HepG2 (cell line): ENCODE measurements around the gene CRLF3. TPM values are rescaled to one million over a fixed set of nuclear protein-coding genes. Genes with fewer than 3 reads are reported as not detected.
A peak's percentile ranks its signal among the peaks of the same experiment; 100 is the strongest.

Source experiments
- CBFB ChIP-seq: sonication (generic); formaldehyde crosslinking; IDR thresholded peaks from 2 replicates; pipeline ENCODE4 v1.4.0; 2020; ENCODE audit warnings: missing genetic modification reagents
- DNMT1 ChIP-seq: sonication (generic); formaldehyde crosslinking; IDR thresholded peaks from 2 replicates; pipeline ENCODE4 v1.5.1; 2020; ENCODE audit warnings: mild to moderate bottlenecking, missing genetic modification reagents
- ISL2 ChIP-seq: sonication (generic); formaldehyde crosslinking; IDR thresholded peaks from 2 replicates; pipeline ENCODE4 v1.5.0; 2020; ENCODE audit warnings: missing genetic modification reagents
- MAX ChIP-seq: IDR thresholded peaks from 2 replicates; pipeline ENCODE4 v1.6.1; 2012; ENCODE audit warnings: inconsistent platforms
- MTA3 ChIP-seq: sonication (generic); formaldehyde crosslinking; IDR thresholded peaks from 2 replicates; pipeline ENCODE4 v1.4.0; 2020; ENCODE audit warnings: missing genetic modification reagents
- MTF1 ChIP-seq: sonication (generic); formaldehyde crosslinking; IDR thresholded peaks from 2 replicates; pipeline ENCODE4 v1.5.0; 2020; ENCODE audit warnings: missing genetic modification reagents
- MTF2 ChIP-seq: sonication (generic); formaldehyde crosslinking; IDR thresholded peaks from 2 replicates; pipeline ENCODE4 v1.5.0; 2020; ENCODE audit warnings: missing genetic modification reagents, borderline replicate concordance
- MXD3 ChIP-seq: IDR thresholded peaks from 2 replicates; pipeline ENCODE4 v1.6.1; 2016; ENCODE audit warnings: mild to moderate bottlenecking, missing biosample characterization, missing genetic modification reagents
- SAP130 ChIP-seq: IDR thresholded peaks from 2 replicates; pipeline ENCODE4 v1.6.1; 2016; ENCODE audit warnings: low read depth
- SIX1 ChIP-seq: sonication (generic); formaldehyde crosslinking; IDR thresholded peaks from 2 replicates; pipeline ENCODE4 v1.4.0; 2020; ENCODE audit warnings: missing genetic modification reagents, borderline replicate concordance
- SIX4 ChIP-seq: sonication (generic); formaldehyde crosslinking; IDR thresholded peaks from 2 replicates; pipeline ENCODE4 v1.4.0; 2020; ENCODE audit warnings: missing genetic modification reagents
- SNAPC5 ChIP-seq: sonication (generic); formaldehyde crosslinking; IDR thresholded peaks from 2 replicates; pipeline ENCODE4 v1.8.1; 2023; ENCODE audit warnings: mild to moderate bottlenecking, missing genetic modification reagents, borderline replicate concordance
- SP1 ChIP-seq, 2 experiments: fragments of 450-650 bp in 1 of 2; sonication (generic) in 1 of 2; formaldehyde crosslinking in 1 of 2; IDR thresholded peaks; 2 replicates each; pipeline versions ENCODE4 v1.4.0 to v1.6.1; 2016 to 2020; ENCODE audit warnings: missing genetic modification reagents in 1 of 2
- TFE3 ChIP-seq: IDR thresholded peaks from 2 replicates; pipeline ENCODE4 v1.6.1; 2016
- U2AF1 ChIP-seq: fragments of 200-400 bp; formaldehyde crosslinking; optimal IDR thresholded peaks from 2 replicates; pipeline ENCODE3; 2017; ENCODE audit warnings: mild to moderate bottlenecking, low read depth, low read length
- ZBTB14 ChIP-seq: sonication (generic); formaldehyde crosslinking; IDR thresholded peaks from 2 replicates; pipeline ENCODE4 v1.4.0; 2020; ENCODE audit warnings: missing genetic modification reagents
- ZNF232 ChIP-seq: sonication (generic); formaldehyde crosslinking; IDR thresholded peaks from 2 replicates; pipeline ENCODE4 v1.4.0; 2020; ENCODE audit warnings: missing genetic modification reagents, borderline replicate concordance
- ZNF605 ChIP-seq: sonication (generic); formaldehyde crosslinking; IDR thresholded peaks from 2 replicates; pipeline ENCODE4 v1.8.0; 2022; ENCODE audit warnings: mild to moderate bottlenecking, missing genetic modification reagents
- ZNF687 ChIP-seq: sonication (generic); formaldehyde crosslinking; IDR thresholded peaks from 2 replicates; pipeline ENCODE4 v1.5.1; 2020; ENCODE audit warnings: mild to moderate bottlenecking, missing genetic modification reagents, moderate library complexity
- ZZZ3 ChIP-seq: sonication (generic); formaldehyde crosslinking; IDR thresholded peaks from 2 replicates; pipeline ENCODE4 v1.4.0; 2020; ENCODE audit warnings: missing genetic modification reagents, mild to moderate bottlenecking, borderline replicate concordance
- polyA plus RNA-seq, 8 experiments: library from polyadenylated mRNA; depleted of rRNA in 3 of 8; stranded (reverse) in 7 of 8; unstranded in 1 of 8; fragments of >200 nt; fragmentation: Illumina TruSeq in 4 of 8; extraction: Trizol in 4 of 8; gene quantifications; 2 replicates each; pipeline versions ENCODE4 v1.2.1 to v1.2.3, GENCODE V29; 2011 to 2016; ENCODE audit warnings: low read depth in 4 of 8, missing spikeins in 1 of 8, mixed read lengths in 1 of 8; ENCODE audit not compliant: insufficient read depth in 1 of 8
- total RNA-seq, 5 experiments: library from RNA; depleted of rRNA; stranded (reverse); fragments of >200 nt; fragmentation: Illumina TruSeq; extraction: Trizol; gene quantifications; 2 replicates each; pipeline ENCODE4 v1.2.3, GENCODE V29; 2016; ENCODE audit warnings: low read depth in 1 of 5

CRLF3 gene
- total and polyA plus RNA-seq, 2 of the 13 experiments (the other 11 are each of a cell fraction or from before 2014, with no cell fraction given): 6.4 to 9.1 TPM

- TF ChIP-seq SIX4: 0 out of 2 replicates have a peak, but pooled peaks have one; percentile 26
- peak; percentile 68; the same call in 1 of the 2 replicates for TF ChIP-seq CBFB (CRISPR knock-in tag)
- peak; percentile 40 for TF ChIP-seq U2AF1
- TF ChIP-seq SIX1 (CRISPR knock-in tag): peak; percentile 27; the same call in 1 of the 2 replicates
- TF ChIP-seq ZZZ3 (CRISPR knock-in tag): peak; percentile 79; the same call in 1 of the 2 replicates
- peak; percentile 89; the same call in 1 of the 2 replicates for TF ChIP-seq ZNF232 (CRISPR knock-in tag)
- TF ChIP-seq MXD3 (CRISPR knock-in tag): peak; percentile 52; the same call in 1 of the 2 replicates
- TF ChIP-seq SAP130 (CRISPR knock-in tag): peak; percentile 98
- TF ChIP-seq ZNF605: peak; percentile 95
- peak; percentile 89 for TF ChIP-seq ZNF687 (CRISPR knock-in tag)
- no peak for TF ChIP-seq DNMT1 (CRISPR knock-in tag)
- no peak; the same call in 1 of the 2 replicates for TF ChIP-seq MAX
- TF ChIP-seq ZBTB14 (CRISPR knock-in tag): peak; percentile 47
- TF ChIP-seq MTF1: peak; percentile 52; the same call in 1 of the 2 replicates
- TF ChIP-seq TFE3 (CRISPR knock-in tag): no peak; the same call in 1 of the 2 replicates
- peak; percentile 84 for TF ChIP-seq ISL2
- TF ChIP-seq SP1 (IDR thresholded peaks at IDR 0.05): no peak
- peak; percentile 95 for TF ChIP-seq SP1 (CRISPR knock-in tag; IDR thresholded peaks at IDR 0.05)
- no peak for TF ChIP-seq SNAPC5 (CRISPR knock-in tag)
- no peak for TF ChIP-seq MTF2 (CRISPR knock-in tag)
- TF ChIP-seq MTA3 (CRISPR knock-in tag): no peak
Measured at GRCh38 chr17:30831663-30832437, 7.4 kb upstream of the CRLF3 start, which contains the start of gene ATAD5 (continued).
